Stimulated activated effector memory CD8-positive, alpha-beta T cell treated with anti-CD3 and anti-CD28 coated beads, Interleukin-12 subunit alpha, Interleukin-12 subunit beta, amount 100 ng/mL, for 72 hours (primary cell): ENCODE measurements around the gene CDKAL1.
"Not testable (repeated sequence)": the region's sequence is repeated elsewhere in the genome, so short reads cannot be mapped to it uniquely, and the experiment has no call there.

ENCODE experiments used
- ATAC-seq: fragments of 150-1000 bp; cut with Tn5 transposase; 2 replicates; pipeline ENCODE4 v1.10.0; 2021
- DNase-seq, 2 donors: peaks; one replicate each; pipeline ENCODE4 v3.0.0; 2021 to 2022; ENCODE audit warnings: low spot score in 2 of 2
- H3K27ac Mint-ChIP-seq: one replicate; pipeline ENCODE4 v1.8.0; 2022; ENCODE audit warnings: mild to moderate bottlenecking, mixed read lengths
- H3K36me3 Mint-ChIP-seq: one replicate; pipeline ENCODE4 v1.8.0; 2022; ENCODE audit warnings: mild to moderate bottlenecking, mixed read lengths
- H3K4me1 Mint-ChIP-seq: one replicate; pipeline ENCODE4 v1.8.0; 2022; ENCODE audit warnings: mixed read lengths
- H3K4me3 Mint-ChIP-seq: one replicate; pipeline ENCODE4 v1.8.0; 2022; ENCODE audit warnings: mild to moderate bottlenecking, mixed read lengths
- H3K9me3 Mint-ChIP-seq: one replicate; pipeline ENCODE4 v1.8.0; 2022; ENCODE audit warnings: mixed read lengths

The CDKAL1 gene

GRCh38 chr6:20534295-20535262, at the start of gene CDKAL1:
TSS of gene CDKAL1 (plus strand) at chr6:20534457. CDS start at chr6:20546351, 11,894 bp downstream.
- DNase-seq: peak; percentile 69 to 95

GRCh38 chr6:20486641-20487040, 47.6 kb upstream of the CDKAL1 start:
- no peak for DNase-seq
- H3K27ac Mint-ChIP-seq: no peak overlapping the region
- ATAC-seq: no peak
- H3K9me3 Mint-ChIP-seq: no peaks in the 10 kb centered on the region
- H3K4me1 Mint-ChIP-seq: no peaks in the 10 kb centered on the region
- H3K4me3 Mint-ChIP-seq: no peak overlapping the region
- H3K36me3 Mint-ChIP-seq: peaks cover 90% of the 10 kb centered on the region

More at GRCh38 chr6:20534295-20535262, at the start of gene CDKAL1:
- Mint-ChIP-seq H3K4me3 (peak within 1 kb of the TSS; percentile 90), H3K9me3 (no peaks in the 10 kb centered on the region), H3K36me3 (peaks cover 37% of the 10 kb centered on the region), H3K27ac (peak within 1 kb of the TSS; percentile 98), H3K4me1 (peaks cover 45% of the 10 kb centered on the region)
- ATAC-seq: peak; percentile 96

- no peak for DNase-seq
- H3K4me3 Mint-ChIP-seq: no peak overlapping the region
- peak overlapping the region; percentile 12 for H3K27ac Mint-ChIP-seq
- H3K36me3 Mint-ChIP-seq: peaks cover 90% of the 10 kb centered on the region
- no peaks in the 10 kb centered on the region for H3K4me1 Mint-ChIP-seq
- no peak for ATAC-seq
- no peaks in the 10 kb centered on the region for H3K9me3 Mint-ChIP-seq
Observed at GRCh38 chr6:20487669-20488375, 46.4 kb upstream of the CDKAL1 start.

GRCh38 chr6:20490591-20490990, 43.7 kb upstream of the CDKAL1 start:
- DNase-seq (no peak), ATAC-seq (no peak)
- H3K27ac Mint-ChIP-seq: no peak overlapping the region
- no peaks in the 10 kb centered on the region for H3K9me3 Mint-ChIP-seq
- no peaks in the 10 kb centered on the region for H3K4me1 Mint-ChIP-seq
- H3K4me3 Mint-ChIP-seq: no peak overlapping the region
- peaks cover 78% of the 10 kb centered on the region for H3K36me3 Mint-ChIP-seq

GRCh38 chr6:20492099-20492498, 42.2 kb upstream of the CDKAL1 start:
- DNase-seq: no peak
- no peak overlapping the region for H3K27ac Mint-ChIP-seq
- no peaks in the 10 kb centered on the region for H3K9me3 Mint-ChIP-seq
- H3K36me3 Mint-ChIP-seq: peaks cover 63% of the 10 kb centered on the region
- no peak overlapping the region for H3K4me3 Mint-ChIP-seq
- no peak for ATAC-seq
- H3K4me1 Mint-ChIP-seq: no peaks in the 10 kb centered on the region

GRCh38 chr6:20497216-20498040, 36.8 kb upstream of the CDKAL1 start:
- no peak overlapping the region for H3K27ac Mint-ChIP-seq
- H3K9me3 Mint-ChIP-seq: no peaks in the 10 kb centered on the region
- DNase-seq (no peak), ATAC-seq (no peak)
- H3K4me1 Mint-ChIP-seq: no peaks in the 10 kb centered on the region
- no peak overlapping the region for H3K4me3 Mint-ChIP-seq
- H3K36me3 Mint-ChIP-seq: peaks cover 10% of the 10 kb centered on the region

- Mint-ChIP-seq H3K9me3 (no peaks in the 10 kb centered on the region), H3K27ac (no peak overlapping the region), H3K4me3 (no peak overlapping the region), H3K36me3 (peaks cover 4% of the 10 kb centered on the region), H3K4me1 (no peaks in the 10 kb centered on the region)
- no peak for ATAC-seq
- no peak for DNase-seq
Observed at GRCh38 chr6:20498041-20498385, 36.2 kb upstream of the CDKAL1 start.

GRCh38 chr6:20509212-20509611, 25.0 kb upstream of the CDKAL1 start:
- no peak overlapping the region for H3K27ac Mint-ChIP-seq
- no peak for ATAC-seq
- no peaks in the 10 kb centered on the region for H3K4me1 Mint-ChIP-seq
- H3K9me3 Mint-ChIP-seq: no peaks in the 10 kb centered on the region
- H3K4me3 Mint-ChIP-seq: no peak overlapping the region
- H3K36me3 Mint-ChIP-seq: no peaks in the 10 kb centered on the region
- DNase-seq: no peak

GRCh38 chr6:20511852-20512251, 22.4 kb upstream of the CDKAL1 start:
- no peaks in the 10 kb centered on the region for H3K4me1 Mint-ChIP-seq
- ATAC-seq (no peak), DNase-seq (no peak)
- H3K9me3 Mint-ChIP-seq: no peaks in the 10 kb centered on the region
- no peak overlapping the region for H3K27ac Mint-ChIP-seq
- H3K36me3 Mint-ChIP-seq: no peaks in the 10 kb centered on the region
- no peak overlapping the region for H3K4me3 Mint-ChIP-seq

GRCh38 chr6:20525208-20525607, 9.0 kb upstream of the CDKAL1 start:
- not testable (repeated sequence) for ATAC-seq, H3K4me3 Mint-ChIP-seq, H3K36me3 Mint-ChIP-seq, H3K4me1 Mint-ChIP-seq, H3K9me3 Mint-ChIP-seq, H3K27ac Mint-ChIP-seq, DNase-seq

GRCh38 chr6:20529086-20529448, 5.2 kb upstream of the CDKAL1 start:
- ATAC-seq: peak; percentile 58
- not testable (repeated sequence) for DNase-seq, H3K27ac Mint-ChIP-seq, H3K9me3 Mint-ChIP-seq, H3K36me3 Mint-ChIP-seq, H3K4me1 Mint-ChIP-seq
- H3K4me3 Mint-ChIP-seq: peak overlapping the region; percentile 8

- Mint-ChIP-seq H3K36me3 (peaks cover 28% of the 10 kb centered on the region), H3K9me3 (no peaks in the 10 kb centered on the region), H3K4me1 (peaks cover 30% of the 10 kb centered on the region), H3K4me3 (no peak overlapping the region), H3K27ac (no peak overlapping the region)
- DNase-seq: no peak
- no peak for ATAC-seq
Observed at GRCh38 chr6:20532881-20533280, 1.4 kb upstream of the CDKAL1 start.

- peaks cover 33% of the 10 kb centered on the region for H3K36me3 Mint-ChIP-seq
- no peaks in the 10 kb centered on the region for H3K9me3 Mint-ChIP-seq
- ATAC-seq: no peak
- H3K4me3 Mint-ChIP-seq: peak overlapping the region; percentile 90
- H3K4me1 Mint-ChIP-seq: peaks cover 37% of the 10 kb centered on the region
- H3K27ac Mint-ChIP-seq: peak overlapping the region; percentile 98
- no peak for DNase-seq
Observed at GRCh38 chr6:20533746-20534294, 437 bp upstream of the CDKAL1 start.

- ATAC-seq: no peak
- no peak overlapping the region for H3K27ac Mint-ChIP-seq
- H3K4me1 Mint-ChIP-seq: peaks cover 68% of the 10 kb centered on the region
- H3K36me3 Mint-ChIP-seq: peaks cover 59% of the 10 kb centered on the region
- no peak for DNase-seq
- H3K4me3 Mint-ChIP-seq: no peak overlapping the region
- H3K9me3 Mint-ChIP-seq: no peaks in the 10 kb centered on the region
Observed at GRCh38 chr6:20538131-20538662, 3.9 kb downstream of the CDKAL1 start.

- Mint-ChIP-seq H3K4me3 (no peak overlapping the region), H3K4me1 (peaks cover 65% of the 10 kb centered on the region), H3K9me3 (no peaks in the 10 kb centered on the region), H3K36me3 (peaks cover 63% of the 10 kb centered on the region), H3K27ac (peak overlapping the region; percentile 12)
- DNase-seq (no peak), ATAC-seq (no peak)
Observed at GRCh38 chr6:20538907-20539306, 4.7 kb downstream of the CDKAL1 start.
